ENCODE measurements around the gene FAM149A. TPM values are rescaled to one million over a fixed set of nuclear protein-coding genes. Genes with fewer than 3 reads are reported as not detected.

FAM149A gene
- total and polyA plus RNA-seq, 10 of the 15 experiments (the other 5 are each of a cell fraction or from before 2014, with no cell fraction given) = 0.38 to 1.9 (median 0.99) TPM

- no peak for TF ChIP-seq STAT3 (IDR thresholded peaks at IDR 0.05; ENCODE audit: low read depth, low read length)
- TF ChIP-seq KLF5 (IDR thresholded peaks at IDR 0.05; ENCODE audit: partially characterized antibody) = no peak
- no peak for TF ChIP-seq SUPT20H (IDR thresholded peaks at IDR 0.05; ENCODE audit: borderline replicate concordance, control insufficient read depth, low read depth, low read length)
- TF ChIP-seq NFYB (IDR thresholded peaks at IDR 0.05; ENCODE audit: insufficient read depth, low read depth, low read length) = no peak
- TF ChIP-seq, protein P1, sequence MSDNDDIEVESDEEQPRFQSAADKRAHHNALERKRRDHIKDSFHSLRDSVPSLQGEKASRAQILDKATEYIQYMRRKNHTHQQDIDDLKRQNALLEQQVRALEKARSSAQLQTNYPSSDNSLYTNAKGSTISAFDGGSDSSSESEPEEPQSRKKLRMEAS (IDR thresholded peaks at IDR 0.05; ENCODE audit: low read depth, low read length) = peak; percentile 28; the same call in 1 of the 2 replicates
- no peak for TF ChIP-seq MYC (IDR thresholded peaks at IDR 0.05; ENCODE audit: insufficient read depth, insufficient read length, insufficient replicate concordance, low read length, severe bottlenecking)
- TF ChIP-seq HDAC6 (IDR thresholded peaks at IDR 0.05; ENCODE audit: unreplicated experiment) = no peak
- no peak for TF ChIP-seq ZNF207 (IDR thresholded peaks at IDR 0.05; ENCODE audit: borderline replicate concordance)
- TF ChIP-seq CBFB (IDR thresholded peaks at IDR 0.05; ENCODE audit: low read depth) = no peak
- TF ChIP-seq, protein P2, sequence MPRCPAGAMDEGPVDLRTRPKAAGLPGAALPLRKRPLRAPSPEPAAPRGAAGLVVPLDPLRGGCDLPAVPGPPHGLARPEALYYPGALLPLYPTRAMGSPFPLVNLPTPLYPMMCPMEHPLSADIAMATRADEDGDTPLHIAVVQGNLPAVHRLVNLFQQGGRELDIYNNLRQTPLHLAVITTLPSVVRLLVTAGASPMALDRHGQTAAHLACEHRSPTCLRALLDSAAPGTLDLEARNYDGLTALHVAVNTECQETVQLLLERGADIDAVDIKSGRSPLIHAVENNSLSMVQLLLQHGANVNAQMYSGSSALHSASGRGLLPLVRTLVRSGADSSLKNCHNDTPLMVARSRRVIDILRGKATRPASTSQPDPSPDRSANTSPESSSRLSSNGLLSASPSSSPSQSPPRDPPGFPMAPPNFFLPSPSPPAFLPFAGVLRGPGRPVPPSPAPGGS (IDR thresholded peaks at IDR 0.05; ENCODE audit: borderline replicate concordance, insufficient read depth, low read depth, low read length, poor library complexity, severe bottlenecking) = no peak
- no peak for TF ChIP-seq ZNF592 (IDR thresholded peaks at IDR 0.05)
- TF ChIP-seq DPF2 (IDR thresholded peaks at IDR 0.05) = no peak
- no peak for TF ChIP-seq TCF12 (IDR thresholded peaks at IDR 0.05; ENCODE audit: low read depth, low read length)
- no peak for TF ChIP-seq E4F1 (IDR thresholded peaks at IDR 0.05; ENCODE audit: borderline replicate concordance, partially characterized antibody)
- TF ChIP-seq, protein P3, sequence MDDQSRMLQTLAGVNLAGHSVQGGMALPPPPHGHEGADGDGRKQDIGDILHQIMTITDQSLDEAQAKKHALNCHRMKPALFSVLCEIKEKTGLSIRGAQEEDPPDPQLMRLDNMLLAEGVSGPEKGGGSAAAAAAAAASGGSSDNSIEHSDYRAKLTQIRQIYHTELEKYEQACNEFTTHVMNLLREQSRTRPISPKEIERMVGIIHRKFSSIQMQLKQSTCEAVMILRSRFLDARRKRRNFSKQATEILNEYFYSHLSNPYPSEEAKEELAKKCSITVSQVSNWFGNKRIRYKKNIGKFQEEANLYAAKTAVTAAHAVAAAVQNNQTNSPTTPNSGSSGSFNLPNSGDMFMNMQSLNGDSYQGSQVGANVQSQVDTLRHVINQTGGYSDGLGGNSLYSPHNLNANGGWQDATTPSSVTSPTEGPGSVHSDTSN (IDR thresholded peaks at IDR 0.05; ENCODE audit: insufficient replicate concordance, low read depth, low read length) = no peak
- no peak for TF ChIP-seq ZNF384 (IDR thresholded peaks at IDR 0.05; ENCODE audit: borderline replicate concordance, low read depth, low read length)
- TF ChIP-seq MXI1 (IDR thresholded peaks at IDR 0.05; ENCODE audit: low read depth, low read length) = peak; percentile 43; the same call in 1 of the 2 replicates
- no peak for TF ChIP-seq MTA3 (IDR thresholded peaks at IDR 0.05; ENCODE audit: borderline replicate concordance, low read length)
Measured at GRCh38 chr4:186201535-186202230, 97.2 kb downstream of the FAM149A start (continued).

Data from GM12878 (cell line).